HG02970 (cell line): Measurements from ENCODE around the gene RARB.

Source experiments
- ATAC-seq: cut with Tn5 transposase; IDR thresholded peaks from one replicate; pipeline ENCODE4 v1.9.1; 2021; ENCODE audit warnings: mild to moderate bottlenecking, moderate library complexity, moderate number of reproducible peaks; ENCODE audit not compliant: unreplicated experiment, low FRiP score

Gene RARB

DNA sequence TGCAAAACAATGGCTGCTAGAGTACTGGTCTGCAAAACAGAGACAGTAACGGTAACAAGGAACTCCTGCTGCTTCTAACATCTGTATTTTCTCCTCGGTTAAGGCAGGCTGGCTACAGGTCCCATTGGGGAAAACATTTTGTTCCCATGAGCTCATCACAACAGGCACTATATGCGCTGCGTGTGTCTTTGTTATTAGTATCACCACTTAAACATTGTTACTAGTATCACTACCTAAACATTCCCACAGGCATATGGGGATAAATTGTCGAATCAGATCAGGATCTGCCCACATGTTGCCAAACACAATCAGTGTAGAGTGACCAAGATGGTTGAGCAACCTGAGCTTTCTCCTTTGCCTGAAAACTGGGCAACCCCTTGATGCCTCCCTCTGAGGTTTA is 159.5 kb downstream of the RARB start:
- no peak for ATAC-seq

GRCh38 chr3:25587975-25588374 is 159.9 kb downstream of the RARB start:
- no peak for ATAC-seq

DNA sequence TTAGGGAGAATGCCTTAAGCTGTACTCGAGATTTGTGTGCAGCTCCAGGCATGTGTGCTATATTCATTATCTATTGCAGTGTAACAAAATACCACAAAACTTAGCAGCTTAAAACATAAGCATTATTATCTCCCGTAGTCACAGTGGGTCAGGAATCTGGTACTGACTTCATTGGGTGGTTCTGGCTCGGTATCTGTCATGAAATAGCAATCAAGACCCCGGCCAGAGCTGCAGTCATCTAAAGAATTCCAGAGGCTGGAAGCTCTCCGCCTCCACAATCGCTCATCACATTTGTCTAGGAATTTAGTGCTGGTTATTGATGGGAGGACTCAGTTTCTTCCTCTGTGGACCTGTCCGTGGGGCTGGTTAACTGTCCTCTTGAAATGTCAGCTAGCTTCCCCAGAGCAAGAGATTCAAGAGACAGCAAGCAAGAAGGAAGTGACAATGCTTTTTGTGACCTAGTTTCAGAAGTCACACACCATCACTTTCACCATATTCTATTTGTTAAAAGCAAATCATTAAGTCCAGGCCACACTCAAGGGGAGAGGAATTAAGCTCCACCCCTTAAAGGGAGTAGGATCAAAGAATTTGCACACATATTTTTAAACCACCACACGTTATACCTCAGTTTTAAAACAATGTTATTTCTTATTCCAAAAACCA is 160.5 kb downstream of the RARB start:
- ATAC-seq, result no peak

- ATAC-seq, result no peak
Observed at GRCh38 chr3:25589104-25589782, 161.2 kb downstream of the RARB start.

- no peak for ATAC-seq
Observed at GRCh38 chr3:25589783-25590258, 161.8 kb downstream of the RARB start.

DNA sequence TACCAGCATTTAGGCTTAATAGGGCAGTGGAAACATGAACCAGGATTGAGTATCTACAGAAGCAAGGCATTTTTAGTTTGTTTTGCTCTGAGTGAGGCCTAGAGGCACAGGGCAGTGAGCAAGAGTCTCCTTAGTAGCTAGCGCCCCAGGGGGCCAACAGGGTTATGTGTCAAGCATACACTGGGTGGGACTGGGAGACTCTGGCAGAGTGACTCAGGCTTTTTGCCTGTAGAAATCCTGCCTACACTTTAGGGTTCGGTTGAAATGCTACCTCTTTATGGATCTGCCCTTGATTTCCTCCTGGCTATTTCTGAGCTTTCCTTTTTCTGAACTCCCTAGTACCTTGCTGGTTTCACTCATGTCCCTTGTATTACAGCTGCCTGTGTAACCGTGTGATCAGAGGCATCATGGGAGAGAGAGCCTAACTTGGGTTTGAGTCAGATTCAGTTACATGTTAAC is 164.5 kb downstream of the RARB start:
- ATAC-seq, result no peak

- ATAC-seq, result no peak
Observed at GRCh38 chr3:25593001-25593400, 164.9 kb downstream of the RARB start.

DNA sequence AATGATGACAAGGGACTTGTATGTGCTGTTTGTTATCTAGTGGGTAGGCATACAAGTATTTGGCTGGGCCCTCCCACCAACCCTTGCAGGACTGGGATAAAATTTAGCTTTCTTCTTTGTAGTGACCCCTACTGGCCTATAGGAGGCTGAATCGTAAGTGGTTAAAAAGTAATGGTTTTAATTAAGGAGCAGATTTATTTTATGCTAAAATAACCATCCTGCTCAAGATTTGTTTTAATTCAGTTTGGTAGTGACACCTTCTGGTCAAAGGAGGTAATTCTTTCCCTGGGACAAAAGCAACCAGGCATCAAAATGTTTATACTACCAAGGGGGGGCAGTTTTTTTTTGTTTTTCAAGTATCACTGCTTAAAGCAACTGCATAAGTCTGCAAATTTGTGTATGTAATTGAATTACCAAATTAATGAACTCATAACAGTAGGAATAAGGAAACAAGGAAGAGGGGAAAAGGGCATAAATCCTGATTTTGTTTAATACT is 166.0 kb downstream of the RARB start:
- ATAC-seq, result no peak

GRCh38 chr3:25597535-25598101 is 169.6 kb downstream of the RARB start:
- ATAC-seq, result no peak

DNA sequence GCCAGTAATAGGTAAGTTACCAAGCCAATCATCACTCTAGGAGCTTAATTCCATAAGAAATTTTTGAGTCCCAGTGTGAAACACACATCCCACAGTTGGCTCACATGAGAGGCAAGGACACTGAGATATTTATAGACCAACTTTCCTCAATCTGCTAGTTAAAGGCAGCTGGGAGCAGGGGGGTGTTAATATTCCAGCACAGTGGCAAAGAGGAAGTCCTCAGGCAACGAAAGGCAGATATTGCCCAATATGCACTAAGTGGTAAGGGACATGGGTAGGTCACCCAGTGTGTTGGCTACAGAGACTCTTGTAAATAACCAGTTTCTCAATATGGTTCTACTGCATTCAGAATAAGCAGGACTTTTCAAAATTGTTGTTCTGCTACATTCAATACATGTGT is 175.6 kb downstream of the RARB start:
- ATAC-seq, result no peak

DNA sequence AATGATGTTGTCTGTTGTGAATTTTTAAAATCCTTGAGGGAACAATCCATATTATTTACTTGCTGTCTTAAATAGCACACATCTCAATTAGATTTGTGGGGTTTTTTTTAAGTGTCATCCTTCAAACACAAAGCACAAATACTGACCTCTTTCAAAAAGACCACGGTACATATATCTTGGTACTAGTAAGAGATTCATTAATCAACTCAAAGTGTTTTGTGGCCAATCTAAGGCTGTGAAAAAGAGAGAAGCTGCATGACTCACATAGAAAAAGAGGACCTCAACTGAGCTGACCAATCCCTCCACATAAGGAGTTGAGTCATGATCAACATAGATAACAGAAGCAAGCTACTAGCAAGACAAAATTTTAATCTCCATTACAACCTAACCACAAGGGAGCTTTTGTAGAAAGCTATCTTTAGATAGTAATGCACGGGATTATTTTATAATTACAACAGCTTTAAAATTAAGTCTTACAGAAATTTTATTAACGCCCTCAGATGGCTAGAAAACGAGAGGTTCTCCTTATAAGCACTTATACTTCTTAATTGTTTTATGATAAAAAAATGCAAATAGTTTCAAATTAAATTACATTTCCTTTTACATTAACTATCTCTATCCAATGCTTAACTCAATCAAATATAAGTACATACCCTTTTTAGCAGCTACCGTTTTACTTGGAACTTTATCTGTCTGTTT is 176.2 kb downstream of the RARB start:
- no peak for ATAC-seq

- no peak for ATAC-seq
Observed at GRCh38 chr3:25610167-25610566, 182.1 kb downstream of the RARB start.

- no peak for ATAC-seq
Observed at GRCh38 chr3:25610779-25611178, 182.7 kb downstream of the RARB start.

DNA sequence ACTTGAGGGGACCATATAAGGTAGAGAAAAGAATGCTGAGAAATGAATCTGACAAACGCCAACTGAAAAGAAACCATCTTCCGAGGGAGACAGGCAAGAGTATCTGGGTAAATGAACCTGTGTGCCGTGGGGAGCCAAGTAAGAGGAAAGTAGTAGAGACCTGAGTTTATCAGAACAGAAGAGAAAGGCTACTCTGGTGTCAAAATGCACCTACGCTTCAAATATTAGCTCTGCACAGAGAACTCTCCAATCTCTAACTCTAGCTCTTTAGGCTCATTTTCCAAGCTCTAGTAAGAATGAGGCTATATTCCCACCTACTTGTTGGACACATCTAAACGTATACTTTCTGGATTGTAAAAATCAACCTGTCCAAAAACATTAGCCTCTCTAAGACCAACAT is 183.1 kb downstream of the RARB start:
- no peak for ATAC-seq

GRCh38 chr3:25618028-25618427 is 190.0 kb downstream of the RARB start:
- ATAC-seq, result no peak

DNA sequence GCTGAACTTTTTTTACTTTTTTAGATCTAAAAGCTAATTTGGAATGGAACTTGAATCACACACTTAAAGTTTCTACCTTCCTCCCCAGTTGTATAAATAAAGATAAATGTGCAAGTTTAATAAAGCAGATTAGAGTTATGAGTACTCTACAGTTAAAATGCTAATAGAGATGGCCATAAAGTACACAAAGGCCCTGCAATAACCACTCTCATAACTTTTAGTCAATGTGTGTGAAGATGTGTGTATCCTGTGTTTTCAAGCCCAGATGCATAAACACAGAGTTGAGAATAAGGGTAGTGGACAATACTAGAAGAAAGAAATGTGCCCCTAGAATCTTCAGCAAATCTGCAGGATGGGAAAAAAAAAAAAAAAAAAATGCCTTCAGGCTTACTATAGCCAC is 191.3 kb downstream of the RARB start:
- no peak for ATAC-seq

- no peak for ATAC-seq
Observed at GRCh38 chr3:25620493-25620892, 192.4 kb downstream of the RARB start.

GRCh38 chr3:25621087-25621486 is 193.0 kb downstream of the RARB start:
- ATAC-seq, result no peak

- ATAC-seq, result no peak
Observed at GRCh38 chr3:25631989-25632388, 203.9 kb downstream of the RARB start.

DNA sequence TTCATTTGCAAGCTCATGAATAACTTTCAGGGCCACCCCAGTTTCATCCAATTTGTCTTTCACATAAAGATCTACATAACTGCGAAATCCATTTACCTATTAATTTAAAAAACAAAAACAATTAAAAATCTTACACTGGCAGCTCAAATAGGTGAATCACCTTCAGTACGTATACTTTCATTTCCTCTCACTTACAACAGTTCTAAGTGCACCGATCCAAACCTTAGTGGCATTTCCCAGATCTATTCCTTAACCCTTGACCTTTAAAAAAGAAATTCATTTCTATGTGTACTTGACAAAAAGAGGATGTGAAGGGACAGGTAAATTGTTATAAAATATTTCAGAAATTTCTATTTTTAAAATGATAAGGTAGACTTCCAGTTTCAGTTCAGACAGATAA is 205.9 kb downstream of the RARB start:
- no peak for ATAC-seq

- ATAC-seq, result no peak
Observed at GRCh38 chr3:25635038-25635437, 207.0 kb downstream of the RARB start.
